ENCODE results near the gene SPNS3. TPM values are rescaled to one million over a fixed set of nuclear protein-coding genes. Genes with fewer than 3 reads are reported as not detected.

SPNS3 gene
- total RNA-seq, 1 donor from 2014 or later: 0.24 TPM

DNA sequence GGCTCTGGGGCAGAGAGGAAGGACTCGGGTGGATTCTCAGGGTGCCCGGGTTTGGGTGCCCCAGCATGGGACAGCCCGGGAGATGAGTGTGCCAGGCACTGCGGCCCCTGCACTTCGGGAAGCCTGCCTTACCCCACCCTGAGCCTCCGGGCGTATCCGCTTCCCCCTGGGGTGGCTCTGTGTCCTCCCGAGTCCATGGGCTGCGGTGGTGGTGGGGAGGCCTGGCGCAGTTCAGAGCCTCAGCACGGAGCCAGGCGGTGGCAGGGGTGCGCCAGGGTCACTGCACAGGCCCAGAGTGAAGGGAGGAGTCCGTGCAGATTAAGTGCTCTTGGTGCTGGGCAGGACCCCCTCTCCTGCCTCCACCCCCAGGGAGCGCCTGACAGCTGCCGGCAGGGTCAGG lies 100.8 kb downstream of the SPNS3 start:
- H3K9me3 ChIP-seq: no peaks in the 10 kb centered on the region
- no peak for TF ChIP-seq CTCF (IDR thresholded peaks at IDR 0.05)
- no peak overlapping the region for H3K4me3 ChIP-seq
- H3K36me3 ChIP-seq: peaks cover 34% of the 10 kb centered on the region
- H3K4me1 ChIP-seq: peaks cover 89% of the 10 kb centered on the region
- intact Hi-C loops (cut with DNase I): no loop called here
- DNase-seq (no peak), ATAC-seq (no peak)
- peak overlapping the region; percentile 77 for H3K27ac ChIP-seq
- no peaks in the 10 kb centered on the region for H3K27me3 ChIP-seq (ENCODE audit: low read depth)

DNA sequence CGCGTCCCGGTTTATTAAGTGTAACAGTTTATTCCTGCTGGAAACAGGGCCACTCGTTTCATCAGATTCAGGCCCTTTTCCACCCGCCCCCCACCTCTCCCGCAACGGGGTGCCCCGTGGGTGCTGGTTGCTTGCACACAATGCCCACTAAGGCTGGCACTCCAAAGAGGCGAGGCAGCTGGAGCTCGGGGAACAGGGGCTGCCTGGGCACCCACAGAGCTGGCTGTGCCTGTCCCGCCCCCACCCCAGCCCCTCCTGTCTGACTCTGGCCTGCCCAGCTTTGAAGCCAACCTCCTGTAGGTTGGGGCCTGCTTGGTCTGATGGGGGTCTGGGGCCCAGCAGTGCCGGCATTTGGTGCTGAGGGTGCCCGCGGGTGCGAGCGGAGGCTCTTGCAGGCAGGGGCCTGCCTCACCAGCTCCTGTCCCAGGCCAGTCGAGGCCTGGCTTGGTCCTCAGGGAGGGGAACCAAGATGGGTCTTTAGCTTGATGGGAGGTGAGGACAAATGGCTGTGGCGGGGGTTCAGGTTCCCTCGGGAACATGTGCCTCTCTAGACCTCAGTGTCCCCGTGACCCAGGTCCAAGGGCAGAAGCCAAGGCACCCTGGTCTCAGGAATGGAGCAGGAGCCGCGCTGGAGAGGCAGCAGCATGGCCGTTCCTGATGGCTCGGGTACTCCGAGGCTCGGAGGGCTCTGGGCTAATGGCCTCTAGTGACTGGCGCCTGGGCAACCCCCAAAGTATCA lies 101.4 kb downstream of the SPNS3 start:
- intact Hi-C loops (cut with DNase I): no loop called here

GRCh38 chr17:4535667-4536258 lies 102.0 kb downstream of the SPNS3 start:
- Histone ChIP-seq H3K36me3 (peaks cover 47% of the 10 kb centered on the region), H3K27ac (peak overlapping the region; percentile 77), H3K9me3 (no peaks in the 10 kb centered on the region), H3K27me3 (ENCODE audit: low read depth) (no peaks in the 10 kb centered on the region), H3K4me1 (peaks cover 83% of the 10 kb centered on the region), H3K4me3 (no peak overlapping the region)
- intact Hi-C loops (cut with DNase I): no loop called here
- TF ChIP-seq CTCF (IDR thresholded peaks at IDR 0.05): no peak
- no peak for ATAC-seq
- DNase-seq: no peak

More for the DNA sequence above, 101.4 kb downstream of the SPNS3 start:
- Histone ChIP-seq H3K27ac (peak overlapping the region; percentile 77), H3K4me3 (no peak overlapping the region), H3K9me3 (no peaks in the 10 kb centered on the region), H3K36me3 (peaks cover 40% of the 10 kb centered on the region), H3K27me3 (ENCODE audit: low read depth) (no peaks in the 10 kb centered on the region), H3K4me1 (peaks cover 83% of the 10 kb centered on the region)
- TF ChIP-seq CTCF (IDR thresholded peaks at IDR 0.05): no peak
- no peak for DNase-seq
- no peak for ATAC-seq

- peaks cover 83% of the 10 kb centered on the region for H3K4me1 ChIP-seq
- intact Hi-C loops (cut with DNase I): no loop called here
- ATAC-seq: no peak
- H3K27me3 ChIP-seq (ENCODE audit: low read depth): no peaks in the 10 kb centered on the region
- DNase-seq: no peak
- no peak for TF ChIP-seq CTCF (IDR thresholded peaks at IDR 0.05)
- H3K36me3 ChIP-seq: peaks cover 52% of the 10 kb centered on the region
- H3K4me3 ChIP-seq: no peak overlapping the region
- no peaks in the 10 kb centered on the region for H3K9me3 ChIP-seq
- H3K27ac ChIP-seq: peak overlapping the region; percentile 77
Observed at GRCh38 chr17:4536259-4536741, 102.6 kb downstream of the SPNS3 start.

GRCh38 chr17:4536742-4537411 lies 103.1 kb downstream of the SPNS3 start:
- H3K27ac ChIP-seq: peak overlapping the region; percentile 77
- DNase-seq: no peak

More at GRCh38 chr17:4536742-4537411, 103.1 kb downstream of the SPNS3 start:
- Histone ChIP-seq H3K9me3 (no peaks in the 10 kb centered on the region), H3K27me3 (ENCODE audit: low read depth) (no peaks in the 10 kb centered on the region), H3K4me3 (no peak overlapping the region), H3K36me3 (peaks cover 58% of the 10 kb centered on the region), H3K4me1 (peaks cover 85% of the 10 kb centered on the region)
- no peak for TF ChIP-seq CTCF (IDR thresholded peaks at IDR 0.05)
- intact Hi-C loops (cut with DNase I): no loop called here
- ATAC-seq: peak; percentile 12 to 17

Other genes starting within 250 kb of the SPNS3 start
- 70.3 TPM for gene ANKFY1, start 170.0 kb upstream of the SPNS3 start, total RNA-seq
- gene UBE2G1, start 67.3 kb upstream of the SPNS3 start, total RNA-seq: 42.5 TPM
- gene SPNS2, start 64.9 kb downstream of the SPNS3 start, total RNA-seq: 42.0 TPM
- 38.8 TPM for gene MYBBP1A, start 121.4 kb downstream of the SPNS3 start, total RNA-seq
- 3.7 TPM for gene GGT6, start 126.6 kb downstream of the SPNS3 start, total RNA-seq
- 6.4 TPM for gene SMTNL2, start 150.6 kb downstream of the SPNS3 start, total RNA-seq
- 6.1 TPM for gene ALOX15, start 207.7 kb downstream of the SPNS3 start, total RNA-seq

All from lower lobe of right lung (tissue), 2 donors.